Mesodermal cell (in vitro differentiated cells): ENCODE measurements around the gene ROR2.
"Not testable (repeated sequence)": the region's sequence is repeated elsewhere in the genome, so short reads cannot be mapped to it uniquely, and the experiment has no call there.

Experiments used
- H3K27ac ChIP-seq: 2 replicates; pipeline ENCODE4 v1.7.0; 2013; ENCODE audit warnings: mild to moderate bottlenecking, low read depth, low read length, moderate library complexity; ENCODE audit not compliant: severe bottlenecking
- H3K36me3 ChIP-seq: 2 replicates; pipeline ENCODE4 v1.7.1; 2013; ENCODE audit warnings: mild to moderate bottlenecking, low read length, moderate library complexity; ENCODE audit not compliant: control insufficient read depth, insufficient read depth
- H3K4me1 ChIP-seq: one replicate; pipeline ENCODE4 v1.7.1; 2013; ENCODE audit warnings: mild to moderate bottlenecking, low read length; ENCODE audit not compliant: insufficient read depth, control insufficient read depth, poor library complexity, severe bottlenecking
- H3K4me3 ChIP-seq: 2 replicates; pipeline ENCODE4 v1.7.0; 2013; ENCODE audit warnings: low read length, control low read depth, mild to moderate bottlenecking; ENCODE audit not compliant: insufficient read depth, poor library complexity, severe bottlenecking; ENCODE audit errors: extremely low read depth
- H3K9me3 ChIP-seq: 2 replicates; pipeline ENCODE4 v1.7.1; 2013; ENCODE audit warnings: mild to moderate bottlenecking, low read length, moderate library complexity; ENCODE audit not compliant: control insufficient read depth
- WGBS, 2 experiments: methylation state at CpG; one replicate each; pipeline ENCODE4 v1.1.5; 2013; ENCODE audit warnings: missing lambda C conversion rate in 2 of 2; ENCODE audit not compliant: insufficient coverage in 2 of 2; 5-methylcytosine and 5-hydroxymethylcytosine counted together

ROR2 gene

GRCh38 chr9:91547081-91547480 lies 402.9 kb downstream of the ROR2 start:
- Histone ChIP-seq H3K4me1 (no peaks in the 10 kb centered on the region), H3K4me3 (no peak overlapping the region), H3K27ac (no peak overlapping the region), H3K36me3 (no peaks in the 10 kb centered on the region), H3K9me3 (no peaks in the 10 kb centered on the region)
- WGBS, 2 experiments: 84 to 100% methylated on average over 1 to 2 of the region's 2 CpGs

- no peaks in the 10 kb centered on the region for H3K9me3 ChIP-seq
- no peak overlapping the region for H3K27ac ChIP-seq
- H3K4me3 ChIP-seq: no peak overlapping the region
- H3K4me1 ChIP-seq: no peaks in the 10 kb centered on the region
- no peaks in the 10 kb centered on the region for H3K36me3 ChIP-seq
- WGBS, 2 experiments: 94% methylated on average over 3 to 4 of the region's 4 CpGs
These were observed 403.5 kb downstream of the ROR2 start for GRCh38 chr9:91546574-91546973.

- Histone ChIP-seq H3K9me3 (no peaks in the 10 kb centered on the region), H3K27ac (no peak overlapping the region), H3K4me1 (no peaks in the 10 kb centered on the region), H3K4me3 (no peak overlapping the region), H3K36me3 (no peaks in the 10 kb centered on the region)
- WGBS, 2 experiments: no CpG with 5 or more reads among the region's 3 CpGs
These were observed 408.3 kb downstream of the ROR2 start for GRCh38 chr9:91541734-91542133.

- not testable (repeated sequence) for H3K4me3 ChIP-seq, H3K36me3 ChIP-seq, H3K4me1 ChIP-seq, H3K9me3 ChIP-seq, H3K27ac ChIP-seq
- WGBS, 2 experiments: 100% methylated on average over 1 of the region's 4 CpGs; no CpG with 5 or more reads in 1 of the 2 experiments
These were observed 409.5 kb downstream of the ROR2 start for GRCh38 chr9:91540506-91540905.

- WGBS, 2 experiments: 28 to 32% methylated on average over 2 of the region's 3 CpGs
- Histone ChIP-seq H3K36me3 (no peaks in the 10 kb centered on the region), H3K9me3 (no peaks in the 10 kb centered on the region), H3K4me1 (peaks cover 22% of the 10 kb centered on the region), H3K4me3 (no peak overlapping the region), H3K27ac (peak overlapping the region; percentile 43)
These were observed 413.8 kb downstream of the ROR2 start for GRCh38 chr9:91536211-91536691.

- no peak overlapping the region for H3K4me3 ChIP-seq
- H3K36me3 ChIP-seq: no peaks in the 10 kb centered on the region
- H3K9me3 ChIP-seq: no peaks in the 10 kb centered on the region
- no peak overlapping the region for H3K27ac ChIP-seq
- H3K4me1 ChIP-seq: peaks cover 39% of the 10 kb centered on the region
These were observed 415.7 kb downstream of the ROR2 start for GRCh38 chr9:91534374-91534773.

GRCh38 chr9:91533382-91533781 lies 416.6 kb downstream of the ROR2 start:
- Histone ChIP-seq H3K4me3 (no peak overlapping the region), H3K36me3 (no peaks in the 10 kb centered on the region), H3K9me3 (no peaks in the 10 kb centered on the region), H3K27ac (no peak overlapping the region), H3K4me1 (peaks cover 41% of the 10 kb centered on the region)
- WGBS, 2 experiments: 84 to 87% methylated on average over 7 of the region's 7 CpGs

- no CpG with 5 or more reads among the region's 3 CpGs for WGBS, 2 experiments
- H3K9me3 ChIP-seq: no peaks in the 10 kb centered on the region
These were observed 417.7 kb downstream of the ROR2 start for GRCh38 chr9:91532325-91532724.

GRCh38 chr9:91530829-91531228 lies 419.2 kb downstream of the ROR2 start:
- Histone ChIP-seq H3K4me3 (no peak overlapping the region), H3K9me3 (peaks cover 4% of the 10 kb centered on the region), H3K36me3 (no peaks in the 10 kb centered on the region), H3K27ac (peak overlapping the region; percentile 76), H3K4me1 (peaks cover 34% of the 10 kb centered on the region)
- WGBS, 2 experiments: 50% methylated on average over 1 of the region's 2 CpGs; no CpG with 5 or more reads in 1 of the 2 experiments

More at GRCh38 chr9:91532325-91532724, 417.7 kb downstream of the ROR2 start:
- Histone ChIP-seq H3K27ac (no peak overlapping the region), H3K4me3 (no peak overlapping the region), H3K4me1 (peaks cover 41% of the 10 kb centered on the region), H3K36me3 (no peaks in the 10 kb centered on the region)

GRCh38 chr9:91522481-91522880 lies 427.5 kb downstream of the ROR2 start:
- WGBS, 2 experiments: 29 to 40% methylated on average over 1 of the region's 1 CpG
- Histone ChIP-seq H3K4me1 (no peaks in the 10 kb centered on the region), H3K4me3 (no peak overlapping the region), H3K36me3 (no peaks in the 10 kb centered on the region), H3K9me3 (peaks cover 8% of the 10 kb centered on the region), H3K27ac (no peak overlapping the region)

GRCh38 chr9:91519520-91520277 lies 430.3 kb downstream of the ROR2 start:
- Histone ChIP-seq H3K36me3 (no peaks in the 10 kb centered on the region), H3K4me1 (peaks cover 7% of the 10 kb centered on the region), H3K27ac (no peak overlapping the region), H3K4me3 (no peak overlapping the region), H3K9me3 (peaks cover 15% of the 10 kb centered on the region)
- WGBS, 2 experiments: 83% methylated on average over 1 of the region's 2 CpGs; no CpG with 5 or more reads in 1 of the 2 experiments
